AG04450 (cell line): Measurements from ENCODE around the gene SPNS2. TPM values are rescaled to one million over a fixed set of nuclear protein-coding genes. Genes with fewer than 3 reads are reported as not detected.

Experiments used
- CTCF ChIA-PET: fragments of 300-600, 350-600 bp; formaldehyde crosslinking; extraction: SDS; loops from one replicate; lab custom pipeline; 2022; ENCODE audit warnings: antibody characterized with exemption, inconsistent platforms; lab: Charles Lee
- POLR2A ChIA-PET: fragments of 350-600 bp; formaldehyde crosslinking; extraction: SDS; loops from one replicate; lab custom pipeline; 2021; ENCODE audit warnings: antibody characterized with exemption, inconsistent platforms; lab: Yijun Ruan, JAX
- DNase-seq: peaks from one replicate; pipeline ENCODE4 v3.0.0-alpha.2; 2011; ENCODE audit warnings: low read depth, low spot score
- H3K27ac ChIP-seq: one replicate; pipeline ENCODE4 v1.5.1; 2012; ENCODE audit warnings: low read depth, low read length, control low read depth
- H3K27me3 ChIP-seq: one replicate; pipeline ENCODE4 v1.6.0; 2012; ENCODE audit warnings: low read length; ENCODE audit not compliant: control insufficient read depth, insufficient read depth
- H3K4me3 ChIP-seq: 2 replicates; pipeline ENCODE4 v1.5.1; 2011; ENCODE audit warnings: mild to moderate bottlenecking, low read depth, low read length, control low read depth
- H3K9me3 ChIP-seq: 2 replicates; pipeline ENCODE4 v1.5.1; 2012; ENCODE audit warnings: low read length; ENCODE audit not compliant: control insufficient read depth, insufficient read depth
- CTCF ChIP-seq: IDR thresholded peaks from 2 replicates; pipeline ENCODE4 v1.5.1; 2011; ENCODE audit warnings: low read depth, low read length, control low read depth, inconsistent platforms
- polyA plus RNA-seq: library from polyadenylated mRNA; depleted of rRNA; stranded (reverse); fragments of >200 nt; gene quantifications from 2 replicates; pipeline ENCODE4 v1.2.3, GENCODE V29; 2011

The SPNS2 gene
- polyA plus RNA-seq, 1 experiment, result not detected

GRCh38 chr17:4530799-4531730 lies 32.4 kb downstream of the SPNS2 start:
- no peak overlapping the region for H3K27ac ChIP-seq
- DNase-seq, result no peak
- H3K4me3 ChIP-seq, result no peak overlapping the region
- no peak for TF ChIP-seq CTCF
- ChIA-PET POLR2A (no interaction called here), CTCF (no interaction called here)
- no peaks in the 10 kb centered on the region for H3K9me3 ChIP-seq
- peaks cover 8% of the 10 kb centered on the region for H3K27me3 ChIP-seq

GRCh38 chr17:4531988-4532736 lies 33.5 kb downstream of the SPNS2 start:
- Histone ChIP-seq H3K9me3 (no peaks in the 10 kb centered on the region), H3K27ac (no peak overlapping the region), H3K27me3 (peaks cover 4% of the 10 kb centered on the region), H3K4me3 (no peak overlapping the region)
- TF ChIP-seq CTCF, result no peak
- DNase-seq, result no peak
- ChIA-PET POLR2A (interaction anchor here (0.5 kb wide), 1 partner anchor 51 kb away, joined by 6 read pairs; no protein-coding TSS in a partner anchor), CTCF (no interaction called here)

GRCh38 chr17:4532860-4533522 lies 34.3 kb downstream of the SPNS2 start:
- no peak for TF ChIP-seq CTCF
- CTCF ChIA-PET, result no interaction called here
- Histone ChIP-seq H3K27ac (no peak overlapping the region), H3K9me3 (no peaks in the 10 kb centered on the region), H3K27me3 (peaks cover 3% of the 10 kb centered on the region), H3K4me3 (no peak overlapping the region)
- POLR2A ChIA-PET, result interaction anchor here (0.5 to 0.7 kb wide), 2 partner anchors 17 to 52 kb away, joined by 3 to 6 read pairs; no protein-coding TSS in a partner anchor
- DNase-seq, result no peak

- H3K27ac ChIP-seq, result no peak overlapping the region
- no peaks in the 10 kb centered on the region for H3K9me3 ChIP-seq
- TF ChIP-seq CTCF, result no peak
- DNase-seq, result no peak
- H3K27me3 ChIP-seq, result peaks cover 3% of the 10 kb centered on the region
- ChIA-PET CTCF (no interaction called here), POLR2A (interaction anchor here (0.7 kb wide), 1 partner anchor 18 kb away, joined by 3 read pairs; no protein-coding TSS in a partner anchor)
- H3K4me3 ChIP-seq, result no peak overlapping the region
Observed at GRCh38 chr17:4533523-4534504, 35.1 kb downstream of the SPNS2 start.
